RWPE2 (cell line): Measurements from ENCODE around the gene EPG5.

Experiments
- ATAC-seq: fragments of 200-7000 bp; cut with Tn5 transposase; 3 replicates; pipeline ENCODE4 v1.9.1; 2021; ENCODE audit warnings: low read depth
- DNase-seq: peaks from one replicate; pipeline ENCODE4 v3.0.0-alpha.2; 2020; ENCODE audit warnings: low spot score
- H3K27ac ChIP-seq: fragments of 450-650 bp; 2 replicates; pipeline ENCODE4 v1.5.1; 2017; ENCODE audit warnings: mild to moderate bottlenecking; ENCODE audit not compliant: poor library complexity, severe bottlenecking
- H3K27me3 ChIP-seq: fragments of 250-450 bp; sonication (Bioruptor Pico); 2 replicates; pipeline ENCODE4 v1.5.1; 2021; ENCODE audit warnings: mild to moderate bottlenecking, moderate library complexity; ENCODE audit not compliant: insufficient read depth, poor library complexity, severe bottlenecking
- H3K36me3 ChIP-seq: fragments of 250-450 bp; sonication (Bioruptor Pico); 2 replicates; pipeline ENCODE4 v1.5.1; 2020; ENCODE audit warnings: low read depth, mild to moderate bottlenecking, moderate library complexity
- H3K4me1 ChIP-seq: fragments of 250-450 bp; sonication (Bioruptor Pico); 2 replicates; pipeline ENCODE4 v1.5.1; 2021; ENCODE audit warnings: mild to moderate bottlenecking, moderate library complexity; ENCODE audit not compliant: insufficient read depth, poor library complexity, severe bottlenecking
- H3K4me3 ChIP-seq: fragments of 250-450 bp; sonication (Bioruptor Pico); 2 replicates; pipeline ENCODE4 v1.5.1; 2021; ENCODE audit warnings: mild to moderate bottlenecking, moderate library complexity; ENCODE audit not compliant: severe bottlenecking
- H3K9me3 ChIP-seq: fragments of 250-450 bp; sonication (Bioruptor Pico); 2 replicates; pipeline ENCODE4 v1.5.1; 2021; ENCODE audit warnings: mild to moderate bottlenecking, moderate library complexity; ENCODE audit not compliant: severe bottlenecking
- CTCF ChIP-seq: fragments of 450-650 bp; IDR thresholded peaks from one replicate; pipeline ENCODE4 v1.5.1; 2017; ENCODE audit warnings: mild to moderate bottlenecking, moderate library complexity; ENCODE audit not compliant: poor library complexity, severe bottlenecking

The EPG5 gene

GRCh38 chr18:45967007-45967706, at the start of gene EPG5:
TSS of gene EPG5 (minus strand) at chr18:45967329. CDS start at chr18:45967239, 90 bp downstream.
- H3K4me1 ChIP-seq: peaks cover 13% of the 10 kb centered on the region
- TF ChIP-seq CTCF: no peak
- DNase-seq (peak; percentile 96), ATAC-seq (peak; percentile 94)
- H3K27ac ChIP-seq: peak within 1 kb of the TSS; percentile 67
- peaks cover 15% of the 10 kb centered on the region; the same call in 1 of the 2 replicates for H3K36me3 ChIP-seq
- no peaks in the 10 kb centered on the region for H3K27me3 ChIP-seq
- H3K9me3 ChIP-seq: no peaks in the 10 kb centered on the region
- peak within 1 kb of the TSS; percentile 86 for H3K4me3 ChIP-seq

- no peak for DNase-seq
- peaks cover 11% of the 10 kb centered on the region; the same call in 1 of the 2 replicates for H3K36me3 ChIP-seq
- no peaks in the 10 kb centered on the region for H3K4me1 ChIP-seq
- no peak for ATAC-seq
- no peak overlapping the region for H3K27ac ChIP-seq
- H3K27me3 ChIP-seq: no peaks in the 10 kb centered on the region
- no peak overlapping the region for H3K4me3 ChIP-seq
- no peak for TF ChIP-seq CTCF
- no peaks in the 10 kb centered on the region for H3K9me3 ChIP-seq
These were observed 46.5 kb upstream of the EPG5 start for GRCh38 chr18:46013484-46014189.

GRCh38 chr18:46010676-46011075, 43.5 kb upstream of the EPG5 start:
- Histone ChIP-seq H3K27ac (no peak overlapping the region), H3K36me3 (peaks cover 11% of the 10 kb centered on the region; the same call in 1 of the 2 replicates), H3K4me1 (no peaks in the 10 kb centered on the region), H3K9me3 (no peaks in the 10 kb centered on the region), H3K27me3 (no peaks in the 10 kb centered on the region), H3K4me3 (no peak overlapping the region)
- DNase-seq (no peak), ATAC-seq (no peak)
- TF ChIP-seq CTCF: no peak

GRCh38 chr18:46010050-46010449, 42.9 kb upstream of the EPG5 start:
- TF ChIP-seq CTCF: no peak
- Histone ChIP-seq H3K4me1 (no peaks in the 10 kb centered on the region), H3K27ac (no peak overlapping the region)

More at GRCh38 chr18:46010050-46010449, 42.9 kb upstream of the EPG5 start:
- ATAC-seq: no peak
- H3K9me3 ChIP-seq: no peaks in the 10 kb centered on the region
- no peaks in the 10 kb centered on the region for H3K27me3 ChIP-seq
- H3K36me3 ChIP-seq: peaks cover 16% of the 10 kb centered on the region
- no peak overlapping the region for H3K4me3 ChIP-seq
- no peak for DNase-seq
